ENCODE data around the gene TMEM131L.
"Not testable (repeated sequence)": the region's sequence is repeated elsewhere in the genome, so short reads cannot be mapped to it uniquely, and the experiment has no call there.

Gene TMEM131L

DNA sequence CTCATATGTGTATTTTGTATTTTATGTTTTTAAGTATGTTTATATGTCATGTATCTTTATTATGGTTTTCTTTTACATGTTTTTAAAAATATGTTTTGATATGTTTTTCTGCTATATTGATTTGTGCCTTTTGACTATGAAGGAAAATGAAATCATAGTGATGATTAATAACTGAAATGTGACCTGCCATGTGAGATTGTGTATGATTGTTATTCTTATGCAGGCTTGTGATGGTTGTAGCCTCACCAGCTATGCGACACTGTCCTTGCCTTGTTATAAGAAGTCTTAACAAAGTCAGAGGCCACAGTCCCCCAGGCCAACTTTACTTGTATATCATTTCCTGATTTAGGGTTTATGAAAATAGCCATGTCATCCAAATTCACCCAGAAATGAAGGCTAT is 83.2 kb downstream of the TMEM131L start:
- DNase-seq = no peak

DNA sequence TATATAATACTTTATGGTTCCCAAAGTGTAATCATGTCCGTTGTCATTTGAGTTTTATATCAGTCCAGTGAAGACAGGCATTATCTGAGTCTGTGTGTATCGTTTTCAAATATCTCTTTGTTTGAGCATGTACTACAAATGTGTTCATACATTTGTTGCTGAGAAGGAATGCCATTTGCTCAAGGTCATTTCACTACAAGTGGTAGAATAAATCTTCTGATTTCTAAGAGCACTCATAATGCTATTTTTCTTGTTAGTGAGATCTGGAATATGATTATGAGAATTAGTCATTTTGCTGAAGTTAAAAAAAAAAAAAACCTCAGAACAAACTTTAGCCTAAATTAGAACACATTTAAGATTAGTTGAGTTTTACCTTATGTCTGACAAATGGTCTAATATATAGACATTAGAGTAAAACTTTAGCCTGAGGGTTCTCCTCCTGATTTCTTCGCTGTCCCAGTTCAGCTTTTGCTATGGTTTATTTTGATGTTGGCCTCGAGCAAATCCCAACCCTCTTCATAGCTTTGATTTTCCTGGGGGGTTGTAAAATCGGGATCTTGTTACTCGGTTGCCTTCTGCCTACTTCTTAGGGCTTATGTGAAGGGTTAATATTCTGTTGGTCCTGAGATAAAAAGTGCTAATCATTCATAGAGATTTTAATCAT is 87.1 kb downstream of the TMEM131L start:
- no peak for DNase-seq

DNA sequence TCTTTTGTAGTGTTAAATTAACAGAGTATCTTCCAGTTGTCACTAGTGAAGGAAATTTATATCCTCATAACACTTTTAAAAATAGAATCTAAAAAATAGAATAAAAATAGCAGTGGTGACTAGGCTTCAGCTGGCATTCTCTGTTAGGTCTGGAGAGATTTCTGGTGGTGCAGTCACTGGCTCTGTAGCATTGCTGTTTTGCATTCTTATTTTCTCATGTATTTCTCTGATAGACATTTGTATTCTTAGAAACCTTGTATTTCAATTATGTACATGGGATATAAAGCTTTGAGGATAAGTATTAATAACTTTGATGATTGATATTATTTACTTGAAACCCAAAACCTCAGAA is 87.6 kb downstream of the TMEM131L start:
- no peak for DNase-seq

DNA sequence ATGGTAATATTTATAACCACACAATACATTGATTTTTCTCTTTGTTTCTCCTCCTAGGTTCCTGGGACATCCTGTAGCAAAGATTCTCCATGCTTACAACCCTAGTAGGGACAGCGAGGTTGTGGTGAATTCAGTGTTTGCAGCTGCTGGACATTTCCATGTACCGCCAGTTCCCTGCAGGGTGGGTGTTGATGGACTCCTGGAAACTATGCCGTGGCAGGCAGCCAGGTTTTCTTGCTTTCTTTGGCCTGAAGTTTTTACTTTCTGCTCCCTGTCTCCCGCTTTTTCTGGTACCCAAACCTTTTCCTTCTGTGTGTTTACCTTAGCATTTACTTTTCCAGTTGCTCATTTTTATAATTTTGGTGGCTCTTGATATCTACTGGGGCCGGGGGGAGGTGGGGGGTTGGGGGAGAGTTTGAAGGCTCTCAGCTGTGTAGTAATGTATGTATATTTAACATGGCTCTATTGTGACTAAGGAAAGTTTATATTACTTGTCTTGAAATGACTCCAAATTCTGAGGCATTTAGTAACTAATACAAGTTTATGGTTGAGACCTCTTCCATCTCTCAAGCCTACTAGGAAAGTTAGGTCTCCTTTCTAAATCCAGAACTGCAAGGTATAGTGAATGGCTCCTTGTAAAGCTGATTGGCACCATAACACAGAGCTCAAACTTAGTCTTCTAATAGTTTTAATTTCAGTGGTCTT is 89.7 kb downstream of the TMEM131L start:
- DNase-seq = no peak

DNA sequence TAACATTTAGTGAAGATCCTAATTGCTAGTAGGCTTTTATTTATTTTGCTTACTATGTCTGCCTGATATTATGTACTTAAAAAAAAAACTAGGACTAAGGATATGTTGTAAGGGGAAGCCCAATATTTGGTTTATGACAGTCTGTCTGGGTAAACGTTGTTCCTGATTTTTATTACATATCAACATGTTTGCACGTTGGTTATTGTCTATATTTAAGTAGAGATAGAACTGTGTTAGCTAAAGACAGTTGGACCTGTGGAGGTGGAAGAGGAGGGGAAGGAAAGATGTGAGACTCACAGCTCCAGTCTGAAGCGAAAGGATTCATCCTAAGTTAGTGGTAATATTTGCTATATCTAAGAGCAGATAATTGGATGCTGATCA is 90.3 kb downstream of the TMEM131L start:
- DNase-seq = no peak

DNA sequence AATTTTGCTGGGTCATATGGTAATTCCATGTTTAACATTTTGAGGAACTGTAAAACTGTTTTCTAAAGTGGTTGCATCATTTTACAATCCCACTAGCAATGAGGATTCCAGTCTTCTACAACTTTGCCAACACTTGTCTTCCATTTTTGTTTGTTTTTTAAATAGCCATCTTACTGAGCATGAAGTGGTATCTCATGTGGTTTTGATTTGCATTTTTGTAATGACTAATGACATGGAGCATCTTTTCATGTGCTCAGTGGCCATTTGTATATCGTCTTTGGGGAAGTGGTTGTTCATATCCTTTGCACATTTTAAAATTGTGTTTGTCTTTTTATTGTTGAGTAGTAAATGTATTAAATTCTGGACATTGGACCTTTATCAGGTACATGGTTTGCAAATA is 94.7 kb downstream of the TMEM131L start:
- no peak for DNase-seq

DNA sequence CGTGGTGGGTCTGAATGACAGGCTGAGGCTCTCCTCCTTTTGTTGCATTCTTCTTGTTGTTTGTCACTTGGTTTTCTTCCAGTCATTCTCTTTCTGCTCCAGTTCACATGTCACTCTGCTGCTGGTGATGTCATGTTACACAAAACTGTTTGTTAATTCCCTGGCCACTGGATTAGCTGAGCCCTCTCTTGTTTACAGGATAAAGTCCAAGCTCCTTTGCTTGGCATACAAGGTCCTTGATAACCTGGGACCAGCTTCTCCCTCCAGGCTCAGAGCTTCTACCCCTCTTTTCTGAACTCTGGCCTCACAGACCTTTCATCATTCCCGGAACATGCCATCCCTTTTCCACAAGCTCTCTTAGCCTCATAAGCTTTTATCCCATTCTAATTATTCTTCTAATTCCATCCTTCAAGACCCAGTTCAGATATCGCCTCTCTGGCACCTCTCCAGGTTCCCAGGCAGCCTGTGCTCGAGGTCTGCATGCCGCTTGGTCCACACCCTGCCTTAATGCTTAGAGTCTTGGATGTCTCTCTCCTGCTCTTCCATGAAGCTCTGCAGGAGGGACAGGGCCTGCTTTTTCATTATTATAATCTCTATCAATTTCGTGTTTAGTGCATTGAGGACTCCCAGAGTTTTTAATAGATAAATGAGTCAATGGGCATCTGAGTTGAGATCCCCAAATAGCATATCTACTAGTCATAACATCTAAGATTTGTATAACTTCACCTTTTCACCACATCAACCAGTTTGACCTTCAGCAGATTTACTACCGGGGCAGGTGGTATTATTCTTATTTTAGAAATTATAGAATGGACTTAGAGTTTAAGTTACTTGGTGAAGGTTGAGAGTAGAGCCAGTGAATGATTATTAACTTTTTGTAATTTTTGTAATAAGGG is 98.7 kb downstream of the TMEM131L start:
- no peak for DNase-seq

DNA sequence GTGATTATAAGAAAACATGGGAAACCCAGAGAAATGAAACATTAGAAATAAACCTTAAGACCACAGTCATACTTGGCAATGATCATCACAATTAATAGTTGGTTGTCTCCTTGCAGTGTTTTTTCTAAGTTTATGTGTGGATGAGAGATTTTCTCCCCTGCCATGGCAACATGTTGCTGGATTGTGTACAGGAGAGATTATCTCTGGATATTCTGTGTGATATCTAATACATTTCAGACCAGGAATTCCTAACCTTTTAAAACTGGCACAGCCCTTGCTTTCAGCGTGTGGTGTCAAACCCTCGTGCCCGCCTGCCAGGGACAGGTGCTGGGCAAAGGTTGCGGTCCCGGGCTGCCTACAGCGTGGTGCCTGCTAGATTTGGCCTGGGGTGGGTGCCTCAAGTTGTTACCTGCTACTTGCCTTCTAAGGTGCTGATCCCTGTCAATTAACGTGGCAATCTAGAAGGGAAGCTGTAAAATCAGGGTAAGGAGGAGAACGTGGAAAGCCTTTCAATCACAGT is 100.5 kb downstream of the TMEM131L start:
- no peak for DNase-seq

DNA sequence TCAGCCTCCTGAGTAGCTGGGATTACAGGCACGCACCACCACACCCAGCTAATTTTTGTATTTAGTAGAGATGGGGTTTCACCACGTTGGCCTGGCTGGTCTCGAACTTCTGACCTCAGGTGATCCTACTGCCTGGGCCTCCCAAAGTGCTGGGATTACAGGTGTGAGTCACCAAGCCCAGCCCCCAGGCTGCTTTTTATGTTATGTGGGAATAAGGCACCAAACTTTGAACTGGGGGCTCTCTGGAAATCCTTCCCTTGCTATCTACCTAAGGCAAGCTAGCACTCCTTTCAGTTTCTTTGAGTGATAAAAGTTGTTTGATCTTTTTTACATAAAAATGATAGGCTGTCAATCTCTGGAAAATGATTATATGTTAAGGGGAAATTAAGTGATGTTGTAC is 101.5 kb downstream of the TMEM131L start:
- DNase-seq = not testable (repeated sequence)

DNA sequence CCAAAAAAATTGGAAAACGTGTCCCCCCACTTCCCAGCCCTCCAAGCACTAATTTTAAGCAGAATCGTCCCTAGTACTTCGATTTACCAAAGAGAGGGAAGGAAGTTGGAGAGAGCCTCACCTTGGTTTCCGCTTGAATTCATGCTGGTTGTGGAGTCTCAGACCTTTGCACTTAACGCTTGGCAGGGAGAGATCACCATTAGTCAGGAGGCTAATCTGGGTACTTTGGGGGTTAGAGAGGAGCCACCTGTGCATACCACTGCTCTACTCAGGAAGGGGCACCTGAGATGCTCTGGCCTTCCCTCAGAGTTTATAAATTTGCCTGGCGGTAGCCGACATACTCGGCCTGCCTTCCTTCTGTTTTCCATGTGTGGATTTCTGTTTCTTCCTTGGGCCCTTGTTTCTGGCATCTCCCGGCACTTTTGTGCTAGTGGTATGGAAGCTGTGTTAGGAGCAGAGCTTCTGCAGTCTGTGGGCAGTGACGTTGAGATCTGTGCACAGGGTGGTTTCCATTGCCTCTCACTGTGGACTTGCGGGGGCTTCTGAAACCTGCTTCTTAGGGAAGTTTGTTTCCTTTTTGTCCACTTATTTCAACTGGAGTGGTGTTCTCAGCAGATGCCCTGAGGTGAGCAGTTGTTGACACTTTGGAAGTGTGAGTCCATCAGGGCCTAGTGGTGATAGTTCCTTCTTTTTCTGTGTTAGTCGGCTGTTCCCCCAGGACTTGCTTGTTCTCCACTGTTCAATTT is 104.2 kb downstream of the TMEM131L start:
- DNase-seq = no peak

DNA sequence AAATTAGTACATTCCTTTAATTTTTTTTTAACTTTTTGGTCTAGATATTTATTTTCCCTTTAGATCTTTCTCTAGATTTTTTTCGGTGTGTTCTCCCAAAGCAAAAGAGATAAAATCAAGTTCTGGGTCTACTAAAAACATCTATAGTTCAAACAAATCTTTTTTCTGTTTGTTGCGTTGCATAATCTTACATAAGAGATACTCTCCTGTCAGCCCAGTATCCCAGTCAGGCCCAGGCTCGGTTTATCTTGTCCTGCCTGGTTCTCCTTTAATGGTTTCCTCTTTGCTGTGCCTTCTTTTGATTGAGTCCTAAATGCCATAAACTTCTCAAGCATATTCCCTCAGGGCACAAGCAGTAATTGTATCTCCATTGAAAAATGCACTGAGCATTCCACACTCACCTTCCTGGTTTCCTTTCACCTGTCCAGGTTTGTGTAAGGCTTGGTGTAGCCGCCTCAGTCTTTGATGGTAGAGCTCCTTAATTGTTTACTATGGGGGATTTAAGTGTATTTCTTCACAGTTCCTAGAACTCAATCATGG is 104.9 kb downstream of the TMEM131L start:
- DNase-seq = no peak

DNA sequence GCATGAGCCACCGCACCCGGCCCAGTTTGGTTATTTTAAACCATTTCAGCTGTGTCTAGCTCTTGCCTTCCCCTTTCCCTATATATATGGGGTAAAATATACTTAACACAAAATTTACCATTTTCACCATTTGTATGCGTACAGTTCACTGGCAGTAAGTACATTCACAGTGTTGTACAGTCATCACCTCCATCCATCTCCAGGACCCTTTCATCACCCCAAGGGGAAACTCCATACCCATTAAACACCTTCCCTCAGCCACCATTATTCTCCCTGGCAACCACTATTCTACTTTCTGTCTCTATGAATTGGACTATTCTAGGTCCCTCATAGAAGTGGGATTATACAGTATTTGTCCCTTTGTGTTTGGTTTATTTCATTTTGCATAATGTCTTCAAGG is 106.4 kb downstream of the TMEM131L start:
- no peak for DNase-seq

DNA sequence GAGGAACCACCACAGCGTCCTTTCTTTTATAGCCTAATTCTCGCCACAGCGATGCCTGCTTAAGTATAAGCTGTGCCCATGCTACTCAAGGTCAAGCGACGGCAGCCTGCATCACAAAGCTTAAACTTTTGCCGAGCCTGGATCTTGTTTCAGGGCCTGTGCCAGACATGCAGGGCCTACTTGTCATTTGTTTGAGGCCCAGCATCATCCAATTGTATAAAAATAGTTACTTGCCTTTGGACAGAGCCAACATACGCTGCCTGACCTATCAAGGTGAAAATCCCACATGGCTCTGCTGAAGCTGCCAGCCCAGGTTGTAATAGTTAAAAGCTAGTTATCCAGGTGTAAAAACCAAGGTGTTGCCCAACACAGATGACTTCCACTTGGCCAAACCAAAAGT is 107.1 kb downstream of the TMEM131L start:
- DNase-seq = no peak

DNA sequence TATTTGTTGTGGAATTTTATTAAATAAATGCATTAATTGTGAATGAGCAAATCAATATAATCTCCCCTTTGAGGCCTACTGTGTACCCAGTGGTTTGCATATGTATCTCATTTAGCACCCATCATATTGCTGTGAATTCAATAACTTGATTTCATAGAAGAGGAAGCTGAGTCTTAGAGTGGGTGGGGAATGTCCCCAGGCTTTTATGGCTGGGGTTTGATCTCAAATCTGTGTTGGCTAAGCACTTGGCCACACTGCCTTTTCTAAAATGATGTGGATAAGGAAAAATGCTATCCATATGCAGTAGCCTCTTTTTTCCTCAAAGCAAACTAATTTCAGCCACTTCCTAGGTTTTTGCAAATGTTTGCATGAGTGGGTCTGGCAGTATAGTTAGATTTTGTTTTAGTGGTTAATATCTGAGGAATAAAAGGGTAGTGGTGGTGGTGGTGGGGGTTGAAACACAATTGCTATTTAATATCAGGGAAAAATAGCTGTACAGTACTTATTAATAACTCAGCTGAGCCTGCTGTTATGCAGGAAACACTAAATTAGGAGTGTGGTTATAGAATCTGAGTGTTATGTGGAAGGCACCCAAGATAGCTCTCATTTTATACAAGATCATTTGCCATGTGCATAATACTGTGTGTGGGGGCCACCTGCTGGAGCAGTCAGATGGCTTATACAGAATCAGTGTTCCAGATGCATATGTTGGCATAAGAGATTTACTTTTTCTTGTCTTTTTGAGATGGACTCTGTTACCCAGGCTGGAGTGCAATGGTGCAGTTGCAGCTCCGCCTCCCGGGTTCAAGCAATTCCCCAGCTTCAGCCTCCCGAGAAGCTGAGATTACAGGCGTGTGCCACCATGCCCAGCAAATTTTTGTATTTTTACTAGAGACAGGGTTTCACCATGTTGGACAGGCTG is 108.0 kb downstream of the TMEM131L start:
- DNase-seq = no peak

DNA sequence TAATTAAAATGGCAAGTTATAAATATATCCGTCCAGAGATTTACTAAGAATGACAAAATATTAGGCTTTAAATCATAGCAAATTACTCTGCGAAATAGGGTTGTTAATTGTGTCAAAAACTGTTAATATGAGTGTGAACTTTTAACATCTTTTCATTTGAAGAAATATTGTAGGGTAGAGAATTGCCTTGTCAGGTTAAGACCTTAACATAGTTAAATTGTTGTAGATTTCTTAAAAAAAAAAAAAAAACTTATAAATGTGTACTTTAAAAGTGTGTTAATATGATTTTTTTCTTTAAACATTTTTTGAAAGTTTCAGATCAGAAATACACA is 110.2 kb downstream of the TMEM131L start:
- DNase-seq = no peak

DNA sequence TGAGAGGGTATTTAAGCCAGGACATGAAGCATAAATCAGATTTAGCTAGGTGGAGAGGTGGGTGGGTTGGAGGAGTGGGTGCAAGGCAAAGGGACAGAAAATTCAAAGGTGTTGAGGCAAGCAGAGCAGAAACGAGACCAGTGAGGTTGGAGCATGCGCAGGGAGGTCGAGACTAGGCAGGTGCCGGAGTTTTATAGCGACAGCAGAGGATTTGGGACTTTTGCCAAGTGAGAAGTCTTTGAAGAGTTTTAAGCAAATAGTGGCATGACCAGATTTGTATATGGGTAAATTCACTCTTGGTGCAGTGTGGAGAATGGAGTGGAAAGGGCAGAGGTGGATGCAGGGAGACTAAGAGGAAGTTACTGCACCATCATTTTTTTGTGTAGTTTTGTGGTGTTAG is 110.9 kb downstream of the TMEM131L start:
- DNase-seq = no peak

DNA sequence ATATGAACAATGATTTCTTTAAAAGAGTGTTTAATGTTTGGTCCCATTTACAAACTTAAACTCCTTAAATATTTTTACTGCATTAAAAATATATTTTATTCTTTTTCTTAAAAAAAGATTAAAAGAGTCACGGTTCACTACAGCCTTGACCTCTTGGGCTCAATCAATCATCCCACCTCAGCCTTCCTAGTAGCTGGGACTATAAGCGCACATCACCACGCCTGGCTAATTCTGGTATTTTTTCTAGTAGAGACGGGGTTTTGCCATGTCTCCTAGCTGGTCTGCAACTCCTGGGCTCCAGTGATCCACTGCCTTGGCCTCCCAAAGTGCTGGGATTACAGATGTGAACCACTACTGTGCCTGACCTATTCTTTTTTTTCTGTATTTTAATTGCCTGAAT is 113.2 kb downstream of the TMEM131L start:
- no peak for DNase-seq

DNA sequence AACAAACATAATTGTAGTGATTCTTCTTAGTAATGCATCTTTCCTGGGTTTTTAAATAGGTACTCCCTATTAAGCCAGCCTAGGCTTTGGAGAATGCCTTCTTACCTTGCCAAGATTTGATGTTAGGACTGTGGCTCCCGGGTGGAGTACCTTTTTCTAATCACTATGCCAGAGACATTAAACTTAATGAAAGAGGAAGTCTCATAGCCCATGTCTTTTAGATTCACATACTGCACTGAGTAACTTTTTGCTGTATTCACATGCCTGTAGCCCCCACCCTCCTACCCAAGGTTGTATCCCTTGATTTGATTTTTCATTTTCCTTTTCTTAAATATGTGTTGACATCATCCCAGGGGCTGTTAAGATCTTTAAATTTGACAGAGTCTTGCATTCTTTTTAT is 113.7 kb downstream of the TMEM131L start:
- no peak for DNase-seq

DNA sequence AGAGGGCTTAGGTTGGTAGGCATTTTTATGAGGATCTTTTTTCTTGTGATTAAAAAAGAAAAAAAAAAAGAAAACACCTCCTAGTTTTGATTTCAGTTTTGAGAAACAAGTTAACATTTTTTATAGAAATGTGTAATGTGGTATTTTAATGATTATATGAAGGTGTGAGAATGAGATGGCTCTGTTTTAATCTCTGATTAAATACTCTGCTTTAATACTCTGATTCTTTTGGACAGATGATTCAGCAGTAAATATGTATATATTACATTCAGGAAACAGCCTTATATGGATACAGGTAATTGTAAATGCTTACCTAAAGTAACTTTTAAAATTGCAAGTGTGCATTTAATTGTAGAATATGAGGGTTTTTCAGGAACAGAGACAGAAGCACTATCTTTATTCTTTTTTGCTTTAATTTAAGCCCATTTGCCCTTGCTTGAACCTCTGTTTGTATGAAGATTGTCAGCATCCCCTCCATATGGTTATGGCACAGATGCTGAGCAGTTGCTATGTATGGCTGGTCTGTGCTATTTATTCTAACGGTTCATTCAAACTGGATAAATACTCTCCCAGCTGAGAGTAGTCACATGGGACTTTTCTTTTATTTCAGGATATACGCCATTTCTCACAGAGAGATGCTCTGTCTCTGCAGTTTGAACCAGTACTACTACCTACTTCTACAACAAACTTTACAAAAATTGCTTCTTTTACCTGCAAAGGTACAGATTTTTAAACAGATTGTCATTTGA is 117.0 kb downstream of the TMEM131L start:
- DNase-seq = no peak

DNA sequence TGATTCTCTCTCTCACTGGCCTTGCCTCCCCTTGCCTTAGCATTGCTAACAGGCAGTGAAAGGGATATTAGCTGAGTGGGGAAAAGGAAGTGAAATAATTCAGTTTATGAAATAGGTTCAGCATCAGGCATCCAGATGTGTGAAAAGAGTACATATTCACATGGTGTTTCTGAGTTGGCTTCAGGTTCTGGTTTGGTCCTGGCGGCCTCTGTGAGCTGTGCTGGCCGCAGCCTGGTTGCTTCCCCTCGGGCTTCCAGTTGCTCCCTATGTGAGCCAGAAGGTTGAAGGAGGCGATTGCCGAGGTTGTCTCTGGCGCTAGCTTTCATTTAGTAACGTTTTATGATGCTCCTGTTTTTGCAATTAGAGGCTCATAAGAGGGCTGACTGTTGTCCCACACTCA is 118.9 kb downstream of the TMEM131L start:
- DNase-seq = no peak

Measured in islet precursor cell (in vitro differentiated cells).